HEK293 (cell line): Measurements from ENCODE around the gene ANGPTL8.

Experiments
- CTCF ChIP-seq: fragments of 450-650 bp; formaldehyde crosslinking; IDR thresholded peaks from 2 replicates; pipeline ENCODE4 v1.5.1; 2016; ENCODE audit warnings: missing biosample characterization, missing genetic modification characterization
- KLF9 ChIP-seq: fragments of 450-650 bp; formaldehyde crosslinking; IDR thresholded peaks from 2 replicates; pipeline ENCODE4 v1.5.1; 2016; ENCODE audit warnings: missing biosample characterization, missing genetic modification characterization, low read depth
- ZNF155 ChIP-seq: fragments of 450-650 bp; formaldehyde crosslinking; IDR thresholded peaks from 2 replicates; pipeline ENCODE4 v1.5.1; 2016; ENCODE audit warnings: missing biosample characterization, missing genetic modification characterization
- ZNF174 ChIP-seq: fragments of 450-650 bp; formaldehyde crosslinking; IDR thresholded peaks from 2 replicates; pipeline ENCODE4 v1.5.0; 2017; ENCODE audit warnings: missing biosample characterization, mild to moderate bottlenecking, missing genetic modification characterization
- ZNF274 ChIP-seq, 2 experiments: fragments of 200-500 bp in 1 of 2; fragments of 450-650 bp in 1 of 2; sonication (Bioruptor generic) in 1 of 2; formaldehyde crosslinking in 1 of 2; IDR thresholded peaks; 2 replicates each; pipeline versions ENCODE4 v1.5.1 to v1.6.1; 2014 to 2016; ENCODE audit warnings: borderline replicate concordance in 1 of 2, inconsistent platforms in 1 of 2, low read length in 1 of 2, missing biosample characterization in 1 of 2, missing genetic modification characterization in 1 of 2
- ZNF433 ChIP-seq: fragments of 450-650 bp; formaldehyde crosslinking; IDR thresholded peaks from 2 replicates; pipeline ENCODE4 v1.5.1; 2016; ENCODE audit warnings: missing biosample characterization, missing genetic modification characterization, low read depth
- ZNF449 ChIP-seq: fragments of 450-650 bp; formaldehyde crosslinking; IDR thresholded peaks from 2 replicates; pipeline ENCODE4 v1.5.1; 2017; ENCODE audit warnings: missing biosample characterization, mild to moderate bottlenecking, missing genetic modification characterization, moderate library complexity

- TF ChIP-seq ZNF155 (tag by site-specific recombination) (no peak), ZNF449 (tag by site-specific recombination) (no peak), KLF9 (tag by site-specific recombination) (no peak), CTCF (no peak), ZNF174 (tag by site-specific recombination) (no peak), ZNF274 (IDR thresholded peaks at IDR 0.05; ENCODE audit: low read length) (no peak), ZNF274 (tag by site-specific recombination; IDR thresholded peaks at IDR 0.05; ENCODE audit: borderline replicate concordance) (no peak), ZNF433 (no peak)
Measured at GRCh38 chr19:11244846-11245589, 5.6 kb downstream of the ANGPTL8 start.
